Posterior vena cava (tissue), 2 donors: ENCODE results near the gene LIN7A. TPM values are rescaled to one million over a fixed set of nuclear protein-coding genes. Genes with fewer than 3 reads are reported as not detected.
"Not testable (repeated sequence)": the region's sequence is repeated elsewhere in the genome, so short reads cannot be mapped to it uniquely, and the experiment has no call there.

Experiments used
- DNase-seq: peaks from one replicate; pipeline ENCODE4 v3.0.0-alpha.2; 2020; ENCODE audit warnings: low spot score
- intact Hi-C, 2 donors: fragments of 100-400 bp; cut with DNase I; formaldehyde crosslinking; loops; one replicate each; pipeline versions ENCODE4 v1.14.1 to v1.14.2; 2022 to 2023
- total RNA-seq, 2 donors: library from RNA; stranded (reverse); fragmentation: NEBNext Ultra II Directional; extraction: Animal tissue kit (Norgen Biotek cat#: 25700); gene quantifications; one replicate each; pipeline ENCODE4 v1.2.1, GENCODE V29; 2021
- donor health status: DM: yes; HTN: yes; CAD: no.
- donor health status: DM: yes; HTN: yes; CAD: no.

Gene LIN7A
- total RNA-seq, 2 donors from 2014 or later, result 2.4 to 3.6 TPM

DNA sequence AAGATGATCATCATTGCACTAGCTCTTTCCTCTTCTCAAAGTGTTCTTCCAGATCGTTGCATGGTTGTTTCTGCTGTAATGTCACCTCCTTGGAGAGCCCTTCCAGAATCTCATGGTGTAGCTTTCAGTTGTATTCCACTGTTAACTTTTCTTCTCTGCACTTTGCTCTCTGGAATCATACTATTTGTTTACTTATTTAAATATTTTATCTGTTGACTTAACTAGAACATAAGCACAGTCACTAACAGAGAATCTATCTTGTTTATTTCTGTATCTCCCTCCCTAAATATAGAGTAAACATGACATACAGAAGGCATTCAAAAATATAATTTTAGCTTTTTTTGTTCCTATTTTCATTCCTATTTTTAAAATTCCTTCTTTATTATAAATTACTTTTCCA lies 11.8 kb downstream of the LIN7A start:
- intact Hi-C loops, result no loop called here
- DNase-seq, result no peak

GRCh38 chr12:80925237-80925636 lies 12.5 kb downstream of the LIN7A start:
- intact Hi-C loops, result no loop called here
- DNase-seq, result no peak

DNA sequence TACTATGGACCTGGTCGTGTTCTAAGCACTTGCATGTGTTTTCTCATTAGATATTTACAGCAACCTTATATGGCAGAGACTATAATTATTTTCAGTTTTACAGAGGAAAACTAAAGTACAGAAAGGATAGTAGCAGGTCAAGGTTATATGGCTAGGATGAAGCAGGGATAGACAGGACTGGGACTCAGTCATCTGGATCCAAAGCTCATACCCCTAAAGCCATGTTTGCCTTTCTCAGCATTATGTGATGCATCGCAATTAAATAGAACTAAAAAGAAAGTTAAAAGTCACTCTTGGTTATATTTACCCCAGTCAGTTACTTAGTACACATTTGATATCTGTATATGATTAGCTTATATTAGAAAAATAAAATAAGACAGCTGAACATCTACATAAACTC lies 13.3 kb downstream of the LIN7A start:
- no peak for DNase-seq
- intact Hi-C loops, result no loop called here

GRCh38 chr12:80920006-80920405 lies 17.7 kb downstream of the LIN7A start:
- intact Hi-C loops, result no loop called here
- DNase-seq, result no peak

GRCh38 chr12:80917651-80918050 lies 20.1 kb downstream of the LIN7A start:
- intact Hi-C loops, result loop anchor here in 1 of 2 donors (1.0 kb wide), 1 partner anchor 8 kb away; no protein-coding TSS in a partner anchor
- no peak for DNase-seq

DNA sequence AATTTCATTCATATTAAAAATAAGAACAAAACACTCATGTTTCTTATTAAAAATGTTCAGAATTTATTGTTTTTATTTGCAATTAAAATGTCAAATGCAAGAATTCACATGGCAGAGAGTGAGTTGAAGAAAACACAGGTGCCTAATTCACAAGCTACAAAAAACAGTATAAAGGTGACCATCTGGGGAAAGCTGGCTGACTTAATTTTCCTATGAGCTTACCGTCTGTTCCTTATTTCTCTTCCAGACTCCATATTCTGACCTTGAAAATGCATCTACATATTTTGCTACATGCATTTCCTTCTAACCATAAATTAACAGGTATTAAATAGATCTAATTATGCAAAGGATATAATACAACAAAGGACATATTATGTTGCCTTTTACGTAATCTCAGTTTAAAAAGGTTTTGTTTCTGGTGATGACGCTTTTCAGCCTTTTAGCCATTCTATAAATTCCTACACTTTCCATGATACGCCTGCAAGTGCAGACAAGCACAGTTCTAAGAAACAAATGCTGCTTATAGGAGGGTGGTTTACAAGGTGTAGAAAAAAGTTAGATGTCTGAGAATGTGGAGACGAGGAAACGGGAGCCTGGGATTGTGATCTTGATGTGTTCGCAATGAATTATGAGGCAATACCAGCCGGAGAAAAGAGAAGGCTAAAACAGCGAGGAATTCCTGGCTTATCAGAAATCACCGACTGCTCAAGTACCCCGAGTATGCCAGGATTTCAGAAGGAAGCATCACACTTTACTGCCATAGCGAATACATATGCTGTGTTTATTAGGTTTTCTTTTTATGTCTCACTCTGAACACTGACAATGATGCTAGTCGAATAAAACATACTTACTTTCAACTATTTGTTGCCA lies 24.6 kb downstream of the LIN7A start:
- intact Hi-C loops, result no loop called here
- DNase-seq, result no peak

GRCh38 chr12:80909370-80909769 lies 28.4 kb downstream of the LIN7A start:
- intact Hi-C loops, result loop anchor here in 1 of 2 donors (1.0 kb wide), 1 partner anchor 9 kb away; no protein-coding TSS in a partner anchor
- DNase-seq, result no peak

- DNase-seq, result no peak
- intact Hi-C loops, result no loop called here
Measured at GRCh38 chr12:80902711-80903110, 35.0 kb downstream of the LIN7A start.

- intact Hi-C loops, result no loop called here
- no peak for DNase-seq
Measured at GRCh38 chr12:80901661-80902060, 36.1 kb downstream of the LIN7A start.

DNA sequence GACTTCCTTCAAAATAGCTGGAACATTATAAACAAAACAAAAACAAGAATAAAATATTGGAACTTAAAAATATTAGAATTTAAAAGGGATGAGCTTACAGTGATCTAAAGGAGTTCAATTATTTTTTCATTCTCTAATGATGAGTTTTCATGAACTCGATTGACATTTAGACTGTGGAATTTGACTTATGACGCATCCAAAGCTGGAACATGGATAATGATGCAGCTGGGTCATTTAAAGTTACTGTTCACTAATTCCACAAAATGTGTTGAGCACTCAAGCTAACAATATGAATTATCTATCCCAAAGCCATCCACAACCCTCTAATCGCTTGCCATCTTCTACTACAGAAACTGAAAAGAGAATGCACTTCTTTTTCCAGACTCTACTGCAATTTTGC lies 42.5 kb downstream of the LIN7A start:
- DNase-seq, result no peak
- intact Hi-C loops, result no loop called here

GRCh38 chr12:80894179-80894578 lies 43.6 kb downstream of the LIN7A start:
- intact Hi-C loops, result no loop called here
- no peak for DNase-seq

DNA sequence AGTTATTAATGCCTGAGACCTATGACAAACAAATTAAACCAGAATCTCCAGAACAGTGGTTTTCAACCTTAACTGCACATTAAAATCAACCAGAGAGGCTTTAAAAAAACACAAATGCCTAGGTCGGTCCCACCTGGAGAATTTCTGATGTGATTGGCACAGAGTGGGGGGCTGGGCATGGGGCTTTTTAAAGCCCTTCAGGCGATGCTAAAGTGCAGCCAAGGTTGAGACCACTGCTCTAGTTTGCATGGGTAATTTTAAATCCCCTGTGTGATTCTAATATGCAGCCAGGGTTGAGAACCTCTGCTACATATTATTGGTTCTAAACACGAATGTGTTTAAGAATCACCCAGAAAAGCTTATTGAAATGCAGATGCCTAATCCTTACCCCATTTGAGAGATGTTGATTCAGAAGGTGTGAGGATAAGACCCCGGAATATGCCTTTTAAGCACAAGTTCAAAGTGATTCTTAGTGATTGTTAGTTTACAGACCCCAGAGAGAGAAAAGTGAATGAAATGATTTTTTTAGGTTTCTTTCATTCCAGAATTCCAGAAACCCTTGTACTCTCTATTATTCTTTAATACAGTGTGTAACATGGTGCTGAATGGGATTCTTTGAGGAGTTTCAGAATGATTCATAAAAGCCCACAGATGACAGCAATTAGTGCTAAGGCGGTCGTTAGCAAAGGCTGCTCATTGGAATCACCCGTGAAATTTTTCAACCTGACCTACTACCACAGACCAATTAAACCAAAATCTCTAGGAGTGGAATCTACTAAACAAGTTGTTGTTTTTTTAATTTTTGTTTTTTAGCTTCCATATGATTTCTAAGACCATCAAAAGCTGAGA lies 44.9 kb downstream of the LIN7A start:
- intact Hi-C loops, result no loop called here
- DNase-seq, result no peak

DNA sequence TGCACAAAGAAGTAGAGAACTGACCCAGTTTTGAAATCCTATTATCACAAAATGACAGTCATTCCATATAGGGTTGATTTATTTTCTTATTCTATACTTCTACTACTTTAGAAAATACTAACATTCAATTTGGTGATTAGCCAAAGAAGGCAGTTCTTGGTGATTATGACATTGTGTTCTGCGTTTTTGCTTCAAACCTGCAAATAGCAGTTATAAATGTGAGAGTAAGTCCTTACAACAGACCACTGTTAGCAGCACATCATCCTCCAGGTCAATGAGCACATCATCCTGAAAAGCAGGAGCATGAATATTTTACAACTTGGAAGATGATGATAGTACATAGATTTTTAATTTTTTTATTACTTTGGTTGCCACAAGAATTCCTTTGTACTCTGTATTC lies 53.1 kb downstream of the LIN7A start:
- intact Hi-C loops, result no loop called here
- DNase-seq, result no peak

- intact Hi-C loops, result no loop called here
- no peak for DNase-seq
Measured at GRCh38 chr12:80881106-80881505, 56.6 kb downstream of the LIN7A start.

GRCh38 chr12:80878452-80878851 lies 59.3 kb downstream of the LIN7A start:
- DNase-seq, intact Hi-C loops: not testable (repeated sequence)

- intact Hi-C loops, result no loop called here
- no peak for DNase-seq
Measured at GRCh38 chr12:80877721-80878265, 59.9 kb downstream of the LIN7A start.

- intact Hi-C loops, result no loop called here
- DNase-seq, result no peak
Measured at GRCh38 chr12:80872053-80872452, 65.7 kb downstream of the LIN7A start.

DNA sequence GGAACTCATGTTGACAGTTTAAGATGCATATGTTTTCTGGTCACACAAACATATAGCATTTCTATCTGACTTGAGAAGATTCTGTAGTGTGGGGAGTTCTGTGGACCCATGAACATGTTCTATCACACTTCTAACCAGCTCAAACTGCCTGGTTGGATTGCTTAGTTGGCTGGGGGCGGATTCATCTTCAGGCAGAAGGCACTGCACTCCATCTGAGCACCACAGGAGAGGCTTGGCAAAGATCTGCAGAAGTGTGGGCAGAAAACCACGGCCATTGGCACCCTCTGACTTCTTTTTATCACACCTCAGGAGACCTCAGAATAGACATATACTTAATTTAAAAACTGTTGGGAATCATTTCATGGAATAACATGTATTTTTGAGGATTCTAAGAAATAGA lies 68.5 kb downstream of the LIN7A start:
- no peak for DNase-seq

GRCh38 chr12:80868576-80868975 lies 69.2 kb downstream of the LIN7A start:
- DNase-seq, result no peak
- intact Hi-C loops, result no loop called here

More for the DNA sequence above, 68.5 kb downstream of the LIN7A start:
- intact Hi-C loops, result no loop called here

- intact Hi-C loops, result no loop called here
- DNase-seq, result no peak
Measured at GRCh38 chr12:80867941-80868340, 69.8 kb downstream of the LIN7A start.
